GM12865 (cell line): ENCODE results near the gene PTPRU.

Source experiments
- DNase-seq: peaks from one replicate; pipeline ENCODE4 v3.0.0; 2010; ENCODE audit warnings: low read depth
- H3K4me3 ChIP-seq: 2 replicates; pipeline ENCODE4 v1.5.1; 2011; ENCODE audit warnings: mild to moderate bottlenecking, low read depth, low read length, control low read depth
- CTCF ChIP-seq: IDR thresholded peaks from 2 replicates; pipeline ENCODE4 v1.5.1; 2011; ENCODE audit warnings: low read length, control low read depth, low read depth, inconsistent platforms; ENCODE audit not compliant: insufficient read depth; ENCODE audit errors: missing control alignments

The PTPRU gene

GRCh38 chr1:29237129-29237821, 953 bp downstream of the PTPRU start:
- no peak overlapping the region for H3K4me3 ChIP-seq
- DNase-seq = no peak
- no peak for TF ChIP-seq CTCF

GRCh38 chr1:29237852-29238619, 1.7 kb downstream of the PTPRU start:
- DNase-seq = no peak
- no peak for TF ChIP-seq CTCF
- H3K4me3 ChIP-seq = no peak overlapping the region

- no peak for DNase-seq
- no peak overlapping the region for H3K4me3 ChIP-seq
These were observed 2.3 kb downstream of the PTPRU start for GRCh38 chr1:29238620-29239002.

GRCh38 chr1:29239142-29239541, 2.8 kb downstream of the PTPRU start:
- no peak overlapping the region for H3K4me3 ChIP-seq
- no peak for TF ChIP-seq CTCF
- DNase-seq = no peak

More at GRCh38 chr1:29238620-29239002, 2.3 kb downstream of the PTPRU start:
- no peak for TF ChIP-seq CTCF

GRCh38 chr1:29240400-29240837, 4.1 kb downstream of the PTPRU start:
- no peak overlapping the region for H3K4me3 ChIP-seq
- no peak for TF ChIP-seq CTCF
- DNase-seq = no peak

GRCh38 chr1:29240986-29241385, 4.7 kb downstream of the PTPRU start:
- no peak overlapping the region for H3K4me3 ChIP-seq
- no peak for TF ChIP-seq CTCF
- no peak for DNase-seq
